ENCODE data around the gene PRRT2. TPM values are rescaled to one million over a fixed set of nuclear protein-coding genes. Genes with fewer than 3 reads are reported as not detected.

The PRRT2 gene
- total and polyA plus RNA-seq, 10 of the 15 experiments (the other 5 are each of a cell fraction or from before 2014, with no cell fraction given): 0.08 to 0.49 (median 0.12) TPM; not detected in 4

DNA sequence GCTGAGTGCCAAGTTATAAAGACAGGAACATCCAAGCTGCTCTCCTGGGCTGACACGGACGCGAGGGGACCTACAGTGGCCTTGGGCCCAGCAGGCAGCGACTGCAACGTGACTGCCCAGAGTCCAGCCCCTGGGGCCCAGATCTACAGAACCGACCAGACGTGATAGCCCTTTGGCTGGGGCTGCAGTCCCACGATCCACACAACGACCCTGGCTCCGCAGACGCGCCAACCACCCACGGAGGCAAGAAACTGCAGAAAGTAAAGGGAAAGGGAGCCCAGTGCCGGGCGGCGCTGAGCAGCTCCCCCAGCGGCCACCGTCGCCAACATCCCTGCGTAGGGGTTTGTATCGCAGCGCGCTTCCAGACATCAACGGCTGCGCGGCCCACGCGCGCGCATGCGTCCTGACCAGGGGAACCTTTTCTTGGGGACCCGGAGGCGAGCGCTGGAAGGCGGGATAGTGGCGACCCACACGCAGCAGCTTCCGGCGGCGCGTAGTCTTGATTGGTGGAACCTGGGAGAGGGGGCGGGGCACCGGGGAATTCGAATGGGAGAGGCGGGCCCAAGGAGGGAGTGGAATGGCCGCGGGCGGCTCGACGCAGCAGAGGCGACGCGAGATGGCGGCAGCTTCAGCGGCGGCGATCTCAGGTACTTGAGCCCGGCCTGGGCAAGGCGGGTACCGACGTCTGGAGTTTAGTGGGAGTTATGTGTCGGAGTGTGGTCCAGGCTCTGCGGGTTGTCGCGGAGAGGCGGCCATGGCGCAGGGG is 21.6 kb upstream of the PRRT2 start, which contains the start of gene KIF22 (continued):
- TF ChIP-seq, protein P1, sequence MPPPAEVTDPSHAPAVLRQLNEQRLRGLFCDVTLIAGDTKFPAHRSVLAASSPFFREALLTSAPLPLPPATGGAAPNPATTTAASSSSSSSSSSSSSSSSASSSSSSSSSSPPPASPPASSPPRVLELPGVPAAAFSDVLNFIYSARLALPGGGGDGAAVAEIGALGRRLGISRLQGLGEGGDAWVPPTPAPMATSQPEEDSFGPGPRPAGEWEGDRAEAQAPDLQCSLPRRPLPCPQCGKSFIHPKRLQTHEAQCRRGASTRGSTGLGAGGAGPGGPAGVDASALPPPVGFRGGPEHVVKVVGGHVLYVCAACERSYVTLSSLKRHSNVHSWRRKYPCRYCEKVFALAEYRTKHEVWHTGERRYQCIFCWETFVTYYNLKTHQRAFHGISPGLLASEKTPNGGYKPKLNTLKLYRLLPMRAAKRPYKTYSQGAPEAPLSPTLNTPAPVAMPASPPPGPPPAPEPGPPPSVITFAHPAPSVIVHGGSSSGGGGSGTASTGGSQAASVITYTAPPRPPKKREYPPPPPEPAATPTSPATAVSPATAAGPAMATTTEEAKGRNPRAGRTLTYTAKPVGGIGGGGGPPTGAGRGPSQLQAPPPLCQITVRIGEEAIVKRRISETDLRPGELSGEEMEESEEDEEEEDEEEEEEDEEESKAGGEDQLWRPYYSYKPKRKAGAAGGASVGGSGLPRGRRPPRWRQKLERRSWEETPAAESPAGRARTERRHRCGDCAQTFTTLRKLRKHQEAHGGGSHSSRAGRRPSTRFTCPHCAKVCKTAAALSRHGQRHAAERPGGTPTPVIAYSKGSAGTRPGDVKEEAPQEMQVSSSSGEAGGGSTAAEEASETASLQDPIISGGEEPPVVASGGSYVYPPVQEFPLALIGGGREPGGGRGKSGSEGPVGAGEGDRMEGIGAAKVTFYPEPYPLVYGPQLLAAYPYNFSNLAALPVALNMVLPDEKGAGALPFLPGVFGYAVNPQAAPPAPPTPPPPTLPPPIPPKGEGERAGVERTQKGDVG (CRISPR knock-in tag; IDR thresholded peaks at IDR 0.05): 0 out of 2 replicates have a peak, but pooled peaks have one; percentile 37
- TF ChIP-seq NR2C1 (IDR thresholded peaks at IDR 0.05) (peak; percentile 69), KDM1A (IDR thresholded peaks at IDR 0.05; ENCODE audit: borderline replicate concordance) (no peak), PML (IDR thresholded peaks at IDR 0.05; ENCODE audit: low read length) (peak; percentile 76), EZH2 (IDR thresholded peaks at IDR 0.05; ENCODE audit: borderline replicate concordance, control insufficient read depth, low read depth, low read length) (no peak), TAF1 (IDR thresholded peaks at IDR 0.05; ENCODE audit: borderline replicate concordance, low read depth, low read length) (peak; percentile 80; the same call in 1 of the 2 replicates), GABPA (IDR thresholded peaks at IDR 0.05; ENCODE audit: low read depth) (peak; percentile 95), CREB1 (IDR thresholded peaks at IDR 0.05; ENCODE audit: low read depth) (peak; percentile 76), RELA (IDR thresholded peaks at IDR 0.05; ENCODE audit: borderline replicate concordance, partially characterized antibody) (no peak), CBX5 (IDR thresholded peaks at IDR 0.05; ENCODE audit: low read depth) (no peak; the same call in 1 of the 2 replicates), CHD2 (IDR thresholded peaks at IDR 0.05; ENCODE audit: borderline replicate concordance, low read depth, low read length) (peak; percentile 88), MYC (IDR thresholded peaks at IDR 0.05; ENCODE audit: insufficient read depth, insufficient read length, insufficient replicate concordance, low read length, severe bottlenecking) (peak; percentile 48), SREBF2 (IDR thresholded peaks at IDR 0.05; ENCODE audit: low read length) (no peak)
- TF ChIP-seq, protein P2, sequence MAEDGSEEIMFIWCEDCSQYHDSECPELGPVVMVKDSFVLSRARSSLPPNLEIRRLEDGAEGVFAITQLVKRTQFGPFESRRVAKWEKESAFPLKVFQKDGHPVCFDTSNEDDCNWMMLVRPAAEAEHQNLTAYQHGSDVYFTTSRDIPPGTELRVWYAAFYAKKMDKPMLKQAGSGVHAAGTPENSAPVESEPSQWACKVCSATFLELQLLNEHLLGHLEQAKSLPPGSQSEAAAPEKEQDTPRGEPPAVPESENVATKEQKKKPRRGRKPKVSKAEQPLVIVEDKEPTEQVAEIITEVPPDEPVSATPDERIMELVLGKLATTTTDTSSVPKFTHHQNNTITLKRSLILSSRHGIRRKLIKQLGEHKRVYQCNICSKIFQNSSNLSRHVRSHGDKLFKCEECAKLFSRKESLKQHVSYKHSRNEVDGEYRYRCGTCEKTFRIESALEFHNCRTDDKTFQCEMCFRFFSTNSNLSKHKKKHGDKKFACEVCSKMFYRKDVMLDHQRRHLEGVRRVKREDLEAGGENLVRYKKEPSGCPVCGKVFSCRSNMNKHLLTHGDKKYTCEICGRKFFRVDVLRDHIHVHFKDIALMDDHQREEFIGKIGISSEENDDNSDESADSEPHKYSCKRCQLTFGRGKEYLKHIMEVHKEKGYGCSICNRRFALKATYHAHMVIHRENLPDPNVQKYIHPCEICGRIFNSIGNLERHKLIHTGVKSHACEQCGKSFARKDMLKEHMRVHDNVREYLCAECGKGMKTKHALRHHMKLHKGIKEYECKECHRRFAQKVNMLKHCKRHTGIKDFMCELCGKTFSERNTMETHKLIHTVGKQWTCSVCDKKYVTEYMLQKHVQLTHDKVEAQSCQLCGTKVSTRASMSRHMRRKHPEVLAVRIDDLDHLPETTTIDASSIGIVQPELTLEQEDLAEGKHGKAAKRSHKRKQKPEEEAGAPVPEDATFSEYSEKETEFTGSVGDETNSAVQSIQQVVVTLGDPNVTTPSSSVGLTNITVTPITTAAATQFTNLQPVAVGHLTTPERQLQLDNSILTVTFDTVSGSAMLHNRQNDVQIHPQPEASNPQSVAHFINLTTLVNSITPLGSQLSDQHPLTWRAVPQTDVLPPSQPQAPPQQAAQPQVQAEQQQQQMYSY (CRISPR knock-in tag; IDR thresholded peaks at IDR 0.05): no peak
- TF ChIP-seq, protein P3, sequence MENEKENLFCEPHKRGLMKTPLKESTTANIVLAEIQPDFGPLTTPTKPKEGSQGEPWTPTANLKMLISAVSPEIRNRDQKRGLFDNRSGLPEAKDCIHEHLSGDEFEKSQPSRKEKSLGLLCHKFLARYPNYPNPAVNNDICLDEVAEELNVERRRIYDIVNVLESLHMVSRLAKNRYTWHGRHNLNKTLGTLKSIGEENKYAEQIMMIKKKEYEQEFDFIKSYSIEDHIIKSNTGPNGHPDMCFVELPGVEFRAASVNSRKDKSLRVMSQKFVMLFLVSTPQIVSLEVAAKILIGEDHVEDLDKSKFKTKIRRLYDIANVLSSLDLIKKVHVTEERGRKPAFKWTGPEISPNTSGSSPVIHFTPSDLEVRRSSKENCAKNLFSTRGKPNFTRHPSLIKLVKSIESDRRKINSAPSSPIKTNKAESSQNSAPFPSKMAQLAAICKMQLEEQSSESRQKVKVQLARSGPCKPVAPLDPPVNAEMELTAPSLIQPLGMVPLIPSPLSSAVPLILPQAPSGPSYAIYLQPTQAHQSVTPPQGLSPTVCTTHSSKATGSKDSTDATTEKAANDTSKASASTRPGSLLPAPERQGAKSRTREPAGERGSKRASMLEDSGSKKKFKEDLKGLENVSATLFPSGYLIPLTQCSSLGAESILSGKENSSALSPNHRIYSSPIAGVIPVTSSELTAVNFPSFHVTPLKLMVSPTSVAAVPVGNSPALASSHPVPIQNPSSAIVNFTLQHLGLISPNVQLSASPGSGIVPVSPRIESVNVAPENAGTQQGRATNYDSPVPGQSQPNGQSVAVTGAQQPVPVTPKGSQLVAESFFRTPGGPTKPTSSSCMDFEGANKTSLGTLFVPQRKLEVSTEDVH (IDR thresholded peaks at IDR 0.05; ENCODE audit: low read depth, partially characterized antibody): peak; percentile 45
- TF ChIP-seq, protein P4, sequence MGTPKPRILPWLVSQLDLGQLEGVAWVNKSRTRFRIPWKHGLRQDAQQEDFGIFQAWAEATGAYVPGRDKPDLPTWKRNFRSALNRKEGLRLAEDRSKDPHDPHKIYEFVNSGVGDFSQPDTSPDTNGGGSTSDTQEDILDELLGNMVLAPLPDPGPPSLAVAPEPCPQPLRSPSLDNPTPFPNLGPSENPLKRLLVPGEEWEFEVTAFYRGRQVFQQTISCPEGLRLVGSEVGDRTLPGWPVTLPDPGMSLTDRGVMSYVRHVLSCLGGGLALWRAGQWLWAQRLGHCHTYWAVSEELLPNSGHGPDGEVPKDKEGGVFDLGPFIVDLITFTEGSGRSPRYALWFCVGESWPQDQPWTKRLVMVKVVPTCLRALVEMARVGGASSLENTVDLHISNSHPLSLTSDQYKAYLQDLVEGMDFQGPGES (IDR thresholded peaks at IDR 0.05): peak; percentile 73
- TF ChIP-seq, protein P5, sequence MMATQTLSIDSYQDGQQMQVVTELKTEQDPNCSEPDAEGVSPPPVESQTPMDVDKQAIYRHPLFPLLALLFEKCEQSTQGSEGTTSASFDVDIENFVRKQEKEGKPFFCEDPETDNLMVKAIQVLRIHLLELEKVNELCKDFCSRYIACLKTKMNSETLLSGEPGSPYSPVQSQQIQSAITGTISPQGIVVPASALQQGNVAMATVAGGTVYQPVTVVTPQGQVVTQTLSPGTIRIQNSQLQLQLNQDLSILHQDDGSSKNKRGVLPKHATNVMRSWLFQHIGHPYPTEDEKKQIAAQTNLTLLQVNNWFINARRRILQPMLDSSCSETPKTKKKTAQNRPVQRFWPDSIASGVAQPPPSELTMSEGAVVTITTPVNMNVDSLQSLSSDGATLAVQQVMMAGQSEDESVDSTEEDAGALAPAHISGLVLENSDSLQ (IDR thresholded peaks at IDR 0.05): peak; percentile 56

Measured in GM12878 (cell line).